H1 (cell line): ENCODE results near the gene NPFFR1. TPM values are rescaled to one million over a fixed set of nuclear protein-coding genes. Genes with fewer than 3 reads are reported as not detected.

ENCODE experiments used
- HDAC6 ChIP-seq: IDR thresholded peaks from one replicate; pipeline ENCODE4 v1.7.1; 2012; ENCODE audit warnings: low read depth, mild to moderate bottlenecking, inconsistent platforms, low read length, moderate library complexity
- RFX5 ChIP-seq: IDR thresholded peaks from 2 replicates; pipeline ENCODE4 v1.6.1; 2011; ENCODE audit warnings: low read depth, low read length, improper control_type of control experiment, borderline replicate concordance
- SP2 ChIP-seq: IDR thresholded peaks from 2 replicates; pipeline ENCODE4 v1.6.1; 2012; ENCODE audit warnings: mild to moderate bottlenecking, low read length, inconsistent platforms
- SP4 ChIP-seq: IDR thresholded peaks from 2 replicates; pipeline ENCODE4 v1.6.1; 2012; ENCODE audit warnings: low read length, inconsistent platforms
- TCF12 ChIP-seq: IDR thresholded peaks from 2 replicates; pipeline ENCODE4 v1.6.1; 2011; ENCODE audit warnings: low read depth, mild to moderate bottlenecking, low read length
- polyA plus RNA-seq, 7 experiments: library from polyadenylated mRNA; depleted of rRNA in 3 of 7; stranded (reverse) in 5 of 7; unstranded in 2 of 7; fragments of >200 nt in 5 of 7; fragments of 200-250 nt in 2 of 7; gene quantifications; 1 replicate in 5 of 7; 2 replicates in 1 of 7; 4 replicates in 1 of 7; pipeline versions ENCODE4 v1.2.1 to v1.2.3, GENCODE V29; 2011 to 2013; ENCODE audit warnings: missing spikeins in 2 of 7, mixed read lengths in 2 of 7
- total RNA-seq: library from RNA; stranded (reverse); fragmentation: NEBNext Ultra II Directional; extraction: Animal tissue kit (Norgen Biotek cat#: 25700); gene quantifications from 2 replicates; pipeline ENCODE4 v1.2.1, GENCODE V29; 2021
- TF ChIP-seq, protein P1 (sequence below), 3 experiments: IDR thresholded peaks; 1 replicate in 2 of 3; 2 replicates in 1 of 3; pipeline versions ENCODE4 v1.5.1 to v1.6.1; 2011; ENCODE audit warnings: low read length in 3 of 3, mild to moderate bottlenecking in 3 of 3, inconsistent platforms in 2 of 3, low read depth in 1 of 3, moderate library complexity in 1 of 3; ENCODE audit not compliant: insufficient read depth in 1 of 3; ENCODE audit errors: control extremely low read depth in 1 of 3

NPFFR1 gene
- total and polyA plus RNA-seq, 2 of the 8 experiments (the other 6 are each of a cell fraction or from before 2014, with no cell fraction given): 0.02 to 0.06 TPM

DNA sequence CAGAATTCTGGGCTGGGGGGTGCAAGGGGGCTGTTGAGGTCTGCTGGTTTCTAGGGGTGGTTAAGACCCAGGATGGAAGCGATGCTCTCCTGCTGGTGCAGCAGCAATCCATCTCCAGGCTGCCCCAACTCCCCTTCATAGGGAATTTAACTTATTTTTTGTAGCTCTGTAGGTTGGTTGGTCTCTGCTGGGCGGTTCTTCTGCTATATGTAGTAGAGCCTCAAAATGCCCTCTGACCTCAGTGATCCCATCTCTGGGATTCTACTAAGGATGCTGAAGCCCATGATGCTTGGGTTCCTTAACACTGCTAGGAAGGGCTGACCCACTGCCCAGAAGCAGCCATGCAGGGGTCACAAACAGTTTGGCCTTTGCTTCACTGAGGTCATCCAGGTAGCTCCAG lies 49.5 kb upstream of the NPFFR1 start (continued):
- TF ChIP-seq, protein P1, sequence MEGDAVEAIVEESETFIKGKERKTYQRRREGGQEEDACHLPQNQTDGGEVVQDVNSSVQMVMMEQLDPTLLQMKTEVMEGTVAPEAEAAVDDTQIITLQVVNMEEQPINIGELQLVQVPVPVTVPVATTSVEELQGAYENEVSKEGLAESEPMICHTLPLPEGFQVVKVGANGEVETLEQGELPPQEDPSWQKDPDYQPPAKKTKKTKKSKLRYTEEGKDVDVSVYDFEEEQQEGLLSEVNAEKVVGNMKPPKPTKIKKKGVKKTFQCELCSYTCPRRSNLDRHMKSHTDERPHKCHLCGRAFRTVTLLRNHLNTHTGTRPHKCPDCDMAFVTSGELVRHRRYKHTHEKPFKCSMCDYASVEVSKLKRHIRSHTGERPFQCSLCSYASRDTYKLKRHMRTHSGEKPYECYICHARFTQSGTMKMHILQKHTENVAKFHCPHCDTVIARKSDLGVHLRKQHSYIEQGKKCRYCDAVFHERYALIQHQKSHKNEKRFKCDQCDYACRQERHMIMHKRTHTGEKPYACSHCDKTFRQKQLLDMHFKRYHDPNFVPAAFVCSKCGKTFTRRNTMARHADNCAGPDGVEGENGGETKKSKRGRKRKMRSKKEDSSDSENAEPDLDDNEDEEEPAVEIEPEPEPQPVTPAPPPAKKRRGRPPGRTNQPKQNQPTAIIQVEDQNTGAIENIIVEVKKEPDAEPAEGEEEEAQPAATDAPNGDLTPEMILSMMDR (IDR thresholded peaks at IDR 0.05; ENCODE audit: control extremely low read depth in 1 of 3, insufficient read depth in 1 of 3, low read depth in 1 of 3, low read length in 3 of 3): no peak
- no peak for TF ChIP-seq SP2
- TF ChIP-seq SP4: no peak
- no peak for TF ChIP-seq TCF12
- no peak for TF ChIP-seq HDAC6
- TF ChIP-seq RFX5: no peak
- TF ChIP-seq, all 59 proteins: peak for 0
